Measurements from ENCODE around the gene KLK7.

Gene KLK7

GRCh38 chr19:50983625-50984292 is at the start of gene KLK7:
Gene KLK7, minus strand, starts transcription at chr19:50983917. Its CDS starts 1,518 bp downstream, at chr19:50982399.
- DNase-seq: no peak

- DNase-seq: no peak
These were observed 48.1 kb upstream of the KLK7 start for GRCh38 chr19:51031880-51032225.

- no peak for DNase-seq
These were observed 47.6 kb upstream of the KLK7 start for GRCh38 chr19:51031220-51031879.

GRCh38 chr19:51030631-51031030 is 46.9 kb upstream of the KLK7 start:
- DNase-seq: no peak

GRCh38 chr19:51029718-51030117 is 46.0 kb upstream of the KLK7 start:
- DNase-seq: no peak

GRCh38 chr19:51027873-51028272 is 44.2 kb upstream of the KLK7 start:
- DNase-seq: no peak

- no peak for DNase-seq
These were observed 43.5 kb upstream of the KLK7 start for GRCh38 chr19:51027126-51027806.

GRCh38 chr19:51026554-51026831 is 42.8 kb upstream of the KLK7 start, which contains the start of gene KLK11:
Gene KLK11, minus strand, starts transcription at chr19:51026616. Its CDS starts 985 bp downstream, at chr19:51025631.
- DNase-seq: no peak

GRCh38 chr19:51025809-51026553 is 42.3 kb upstream of the KLK7 start:
- no peak for DNase-seq

- DNase-seq: no peak
These were observed 41.7 kb upstream of the KLK7 start for GRCh38 chr19:51025401-51025800.

GRCh38 chr19:51024924-51025323 is 41.2 kb upstream of the KLK7 start:
- DNase-seq: no peak

GRCh38 chr19:51023946-51024345 is 40.2 kb upstream of the KLK7 start:
- DNase-seq: no peak

GRCh38 chr19:51022526-51022925 is 38.8 kb upstream of the KLK7 start:
- DNase-seq: no peak

- DNase-seq: peak; percentile 14 to 63
These were observed 37.4 kb upstream of the KLK7 start for GRCh38 chr19:51020988-51021651.

- DNase-seq: no peak
These were observed 35.8 kb upstream of the KLK7 start, which contains the start of gene KLK10 for GRCh38 chr19:51019544-51019925. Gene KLK10, minus strand, starts transcription at chr19:51019709. Its CDS starts 579 bp downstream, at chr19:51019130.

GRCh38 chr19:51018745-51019543 is 35.2 kb upstream of the KLK7 start:
- no peak for DNase-seq

GRCh38 chr19:51016798-51017683 is 33.3 kb upstream of the KLK7 start:
- peak; percentile 27 to 31 for DNase-seq

- DNase-seq: no peak
These were observed 32.1 kb upstream of the KLK7 start for GRCh38 chr19:51015691-51016267.

- no peak for DNase-seq
These were observed 30.5 kb upstream of the KLK7 start for GRCh38 chr19:51014242-51014641.

GRCh38 chr19:51012661-51013190 is 29.0 kb upstream of the KLK7 start:
- DNase-seq: no peak

All from SHP77 (cell line).